GM21737 (cell line): Measurements from ENCODE around the gene CDC42BPA.
A peak's percentile ranks its signal among the peaks of the same experiment; 100 is the strongest.

Experiments used
- ATAC-seq: cut with Tn5 transposase; IDR thresholded peaks from one replicate; pipeline ENCODE4 v1.9.1; 2021; ENCODE audit warnings: mild to moderate bottlenecking, moderate library complexity; ENCODE audit not compliant: unreplicated experiment

CDC42BPA gene

DNA sequence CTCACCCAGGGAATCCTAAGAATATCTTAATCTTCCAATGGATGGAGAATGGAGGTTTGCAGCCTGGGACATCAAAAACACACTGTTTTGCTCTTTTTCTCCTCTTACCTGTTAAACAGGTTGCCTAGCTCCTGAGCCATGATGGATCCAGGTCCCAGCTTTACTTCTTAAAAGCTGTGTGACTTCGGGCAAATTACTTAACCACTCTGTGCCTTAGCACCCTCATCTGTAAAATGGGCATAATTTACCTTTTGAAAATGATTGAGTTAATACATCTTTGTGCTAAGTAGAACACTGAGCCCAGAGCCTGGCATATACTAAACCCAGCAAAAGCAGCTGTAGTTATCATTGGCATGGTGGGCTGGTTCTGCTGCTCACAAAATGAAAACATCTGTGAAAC, 368.0 kb downstream of the CDC42BPA start:
- ATAC-seq, result no peak

DNA sequence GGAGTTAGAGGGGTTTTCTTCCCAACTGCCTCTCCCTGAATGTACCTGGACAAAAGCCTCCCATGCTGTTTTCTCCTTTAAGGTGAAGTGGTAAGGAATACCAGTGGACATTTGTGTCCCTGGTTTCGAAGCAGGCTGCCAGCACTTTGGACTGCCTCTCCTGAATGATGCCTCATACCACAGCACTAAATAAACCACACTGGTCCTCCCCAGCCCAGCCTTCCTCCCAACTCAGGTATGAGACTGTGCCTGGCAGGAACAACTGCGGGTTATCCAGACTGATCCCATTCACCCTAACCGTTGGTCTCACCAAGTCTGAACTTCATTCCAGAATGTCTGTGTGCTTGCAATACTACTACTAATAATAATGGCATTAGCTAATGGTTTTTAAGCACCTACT, 368.9 kb downstream of the CDC42BPA start:
- no peak for ATAC-seq

DNA sequence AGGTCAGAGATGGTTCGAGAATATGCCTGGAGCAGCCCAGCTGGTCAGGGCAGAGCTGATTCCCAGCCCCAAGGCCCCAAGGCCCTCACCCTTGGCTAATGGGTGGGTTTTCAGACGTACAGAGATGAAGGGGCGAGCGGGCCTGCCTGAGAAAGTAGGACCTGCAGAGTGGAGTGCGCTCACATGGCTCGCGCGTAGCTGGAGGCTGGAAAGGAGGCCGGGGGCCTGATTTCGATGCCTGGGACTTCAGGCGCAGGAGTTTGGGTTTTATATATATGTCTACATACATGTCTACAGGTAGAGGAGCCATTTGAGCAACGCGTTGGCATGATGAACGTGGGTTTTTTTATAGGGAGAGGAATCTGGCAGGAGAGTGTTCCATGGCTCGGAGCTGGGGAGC, 369.3 kb downstream of the CDC42BPA start:
- ATAC-seq, result no peak

DNA sequence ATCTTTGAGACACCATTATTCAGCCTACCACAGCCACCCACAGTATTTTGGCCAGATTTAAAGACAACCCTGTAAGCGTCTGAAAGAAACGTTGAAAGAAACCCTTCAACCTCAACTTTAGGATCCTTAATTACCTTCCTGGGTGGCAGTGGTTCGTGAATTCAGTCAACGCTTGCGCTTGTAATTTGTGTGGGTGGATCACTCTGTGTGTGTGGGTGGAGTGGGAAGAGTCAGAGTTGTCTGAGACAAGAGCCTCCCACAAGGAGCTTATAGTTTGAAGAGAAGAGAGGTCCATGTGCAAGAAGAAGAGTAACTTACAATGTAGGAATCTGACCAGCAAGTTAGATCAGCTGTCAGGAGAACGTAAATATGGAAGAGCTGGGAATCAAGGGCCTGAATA, 369.8 kb downstream of the CDC42BPA start:
- no peak for ATAC-seq

DNA sequence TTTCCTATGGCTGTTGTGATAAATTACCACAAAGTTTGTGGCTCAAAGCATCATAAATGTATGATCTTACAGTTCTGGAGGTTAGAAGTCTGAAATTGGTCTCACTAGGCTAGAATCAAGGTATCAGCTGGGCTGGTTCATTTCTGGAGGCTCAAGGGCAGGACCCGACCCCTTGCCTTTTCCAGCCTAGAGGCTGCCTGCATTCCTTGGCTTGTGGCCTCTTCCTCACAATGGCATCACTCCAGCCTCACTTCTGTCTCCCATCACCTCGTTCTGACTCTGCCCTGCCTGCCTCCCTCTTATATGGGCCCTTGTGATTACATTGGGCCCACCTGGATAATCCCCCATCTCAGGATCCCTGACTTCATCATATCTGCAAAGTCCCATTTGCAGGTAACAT, 370.2 kb downstream of the CDC42BPA start:
- no peak for ATAC-seq

DNA sequence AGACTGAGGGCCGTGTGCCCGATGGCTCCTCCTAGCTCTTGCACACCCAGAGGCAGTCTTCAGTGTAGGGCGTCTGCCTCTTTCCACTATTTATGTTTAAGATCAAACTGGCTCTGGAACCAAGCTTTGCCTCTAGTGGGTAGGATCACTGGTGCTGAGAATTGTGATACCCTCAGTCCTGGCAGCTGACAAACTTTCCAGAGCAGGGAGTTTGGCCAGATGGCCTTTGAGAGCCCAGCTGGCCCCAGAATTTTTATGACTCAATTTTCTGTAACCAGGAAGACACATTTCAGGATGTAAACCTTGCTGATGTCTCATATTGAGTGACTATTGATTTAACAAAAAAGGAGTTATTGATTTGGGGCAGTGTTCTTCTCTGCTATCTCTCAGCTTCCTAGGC, 371.5 kb downstream of the CDC42BPA start:
- no peak for ATAC-seq

DNA sequence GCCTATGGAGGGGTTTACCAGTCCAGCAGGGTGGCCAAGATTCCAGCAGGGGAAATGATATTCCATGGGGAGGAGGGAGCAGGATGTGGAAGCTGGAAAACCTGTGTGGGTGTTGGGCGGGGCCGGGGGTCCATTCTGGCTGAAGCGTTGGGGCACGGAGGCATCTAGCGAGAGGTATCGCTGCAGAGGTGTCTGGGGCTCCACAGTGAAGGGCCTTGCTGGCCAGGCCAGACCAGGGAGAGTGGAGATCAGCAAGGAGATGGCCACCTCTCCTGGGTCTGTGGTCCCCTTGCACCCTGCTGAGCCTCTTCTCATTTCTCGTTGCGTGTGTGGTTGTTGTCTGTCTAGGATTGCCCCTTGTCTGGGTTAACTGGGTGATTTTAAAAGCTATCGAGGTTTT, 372.0 kb downstream of the CDC42BPA start:
- no peak for ATAC-seq

DNA sequence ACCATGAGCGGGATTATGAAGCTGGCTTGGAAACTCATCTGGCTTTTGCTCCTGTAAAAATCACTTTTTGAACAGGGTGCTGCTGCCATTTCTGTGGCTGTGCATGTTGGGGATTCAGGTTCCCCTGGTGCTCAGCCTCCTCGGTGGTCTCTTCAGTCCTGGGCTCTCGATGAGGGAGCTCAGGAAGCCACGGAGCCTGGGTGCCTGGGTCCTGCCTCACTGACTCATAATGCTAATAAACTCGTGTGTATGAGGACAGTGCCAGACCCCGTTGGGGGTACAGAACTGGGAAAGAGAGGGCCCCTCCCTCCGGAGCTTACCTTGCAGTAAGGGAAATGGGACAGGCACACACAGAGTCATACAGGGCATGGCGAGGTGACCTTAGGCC, 372.4 kb downstream of the CDC42BPA start:
- ATAC-seq, result no peak

DNA sequence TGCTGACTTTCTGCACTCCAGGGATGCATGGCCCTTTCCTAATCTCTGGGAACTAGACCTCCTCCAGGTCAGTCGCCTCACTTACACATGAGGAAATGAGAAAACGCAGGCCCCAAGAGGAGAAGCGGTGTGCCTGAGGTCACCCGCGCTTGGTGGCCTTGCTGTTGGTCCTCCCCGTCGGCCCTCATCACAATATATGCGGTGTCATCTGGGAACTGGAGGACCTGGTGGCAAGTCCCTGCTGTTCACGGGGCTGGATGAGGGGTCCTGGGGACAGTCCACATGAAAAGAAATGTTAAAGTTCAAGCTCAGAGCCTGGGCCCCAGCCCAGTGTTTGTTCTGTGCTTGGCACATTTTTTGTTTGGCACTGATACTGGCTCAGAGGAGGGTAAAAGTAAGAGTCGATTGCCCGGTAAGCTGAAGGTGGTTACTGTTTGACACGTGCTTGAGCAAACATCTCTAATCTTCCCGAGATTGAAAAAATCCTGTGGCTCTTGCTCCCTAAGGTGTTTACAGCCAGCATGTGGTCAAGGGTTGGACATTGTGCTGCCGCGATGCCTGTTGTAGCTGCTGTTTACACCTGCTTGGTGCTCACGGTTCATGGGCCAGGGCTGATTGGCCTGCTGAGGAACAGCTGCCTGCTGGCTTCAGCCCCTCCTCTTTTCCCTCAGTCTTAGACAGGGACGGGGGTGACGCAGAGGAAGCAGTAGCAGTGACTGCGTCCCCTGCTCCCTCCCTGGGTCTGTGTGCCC, 373.0 kb downstream of the CDC42BPA start:
- ATAC-seq, result no peak

DNA sequence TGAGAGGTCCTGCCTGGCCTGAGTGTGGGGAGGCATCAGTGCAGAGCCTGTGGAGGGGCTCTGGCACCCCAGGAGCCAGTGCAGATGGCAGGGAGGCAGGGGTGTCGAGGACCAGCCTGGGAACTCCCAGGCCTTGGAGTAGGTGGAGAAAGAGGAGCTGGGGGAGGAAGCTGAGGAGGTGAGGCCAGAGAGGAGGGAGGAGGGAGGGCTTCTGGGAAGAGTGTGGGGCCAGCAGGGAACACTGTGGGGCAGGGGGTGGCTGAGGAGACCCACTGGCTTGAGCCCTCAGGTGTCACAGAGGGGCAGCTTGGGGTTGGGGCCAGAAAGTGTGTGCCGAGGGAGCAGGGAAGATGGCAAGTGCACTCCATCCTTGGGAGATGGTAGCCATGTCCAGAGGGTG, 374.4 kb downstream of the CDC42BPA start:
- ATAC-seq, result no peak

DNA sequence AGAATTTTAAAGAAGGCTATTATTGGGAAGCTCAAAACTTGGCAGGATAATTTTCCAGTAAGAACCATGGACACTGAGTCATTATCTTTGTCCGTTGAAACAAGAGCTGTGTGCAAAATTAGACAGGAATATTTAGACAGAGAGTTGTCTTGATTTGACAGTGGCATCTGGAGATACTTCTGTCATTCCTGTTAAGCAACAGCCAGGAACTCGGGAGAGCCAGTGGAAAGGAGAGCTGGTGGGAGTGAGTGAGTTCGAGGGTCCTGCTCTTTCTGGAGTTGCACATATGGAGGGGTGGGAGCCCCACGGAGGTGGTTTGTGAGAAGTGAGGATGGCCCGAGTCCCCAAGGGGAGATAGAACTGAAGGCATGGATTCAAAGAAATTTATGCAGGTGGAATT, 375.1 kb downstream of the CDC42BPA start:
- no peak for ATAC-seq

DNA sequence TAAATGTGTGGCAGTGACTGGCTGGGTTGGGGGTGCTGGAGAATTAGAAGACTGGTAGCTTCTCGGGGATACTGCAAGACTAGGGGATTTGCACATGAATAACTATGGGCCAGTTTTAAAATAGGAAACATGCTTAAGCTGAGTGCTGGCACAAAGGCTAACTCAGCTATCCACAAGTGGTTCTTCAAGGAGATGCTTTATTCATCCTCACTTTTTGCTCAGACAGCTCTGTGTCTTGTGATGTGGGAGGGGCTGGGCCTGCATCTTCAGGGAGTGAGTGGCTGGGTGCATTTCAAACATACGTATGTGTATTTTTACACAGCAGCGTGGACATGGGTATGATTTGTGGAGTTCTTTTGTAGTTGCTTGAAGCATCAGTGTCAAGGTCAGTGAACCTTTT, 375.9 kb downstream of the CDC42BPA start:
- no peak for ATAC-seq

DNA sequence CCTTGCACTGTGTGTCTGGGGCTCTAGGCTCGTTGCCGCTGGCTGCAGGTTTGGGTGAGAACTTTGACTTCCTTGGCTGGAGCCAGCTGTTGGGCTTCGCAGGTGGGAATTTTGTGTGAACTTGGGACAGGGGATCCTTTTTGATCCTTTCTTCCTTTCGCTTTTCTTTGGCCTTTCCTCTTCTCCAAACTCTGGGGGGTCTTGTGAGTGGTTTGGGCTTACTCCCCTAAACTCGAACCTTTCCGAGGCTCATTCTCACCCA, 377.6 kb downstream of the CDC42BPA start:
- no peak for ATAC-seq

DNA sequence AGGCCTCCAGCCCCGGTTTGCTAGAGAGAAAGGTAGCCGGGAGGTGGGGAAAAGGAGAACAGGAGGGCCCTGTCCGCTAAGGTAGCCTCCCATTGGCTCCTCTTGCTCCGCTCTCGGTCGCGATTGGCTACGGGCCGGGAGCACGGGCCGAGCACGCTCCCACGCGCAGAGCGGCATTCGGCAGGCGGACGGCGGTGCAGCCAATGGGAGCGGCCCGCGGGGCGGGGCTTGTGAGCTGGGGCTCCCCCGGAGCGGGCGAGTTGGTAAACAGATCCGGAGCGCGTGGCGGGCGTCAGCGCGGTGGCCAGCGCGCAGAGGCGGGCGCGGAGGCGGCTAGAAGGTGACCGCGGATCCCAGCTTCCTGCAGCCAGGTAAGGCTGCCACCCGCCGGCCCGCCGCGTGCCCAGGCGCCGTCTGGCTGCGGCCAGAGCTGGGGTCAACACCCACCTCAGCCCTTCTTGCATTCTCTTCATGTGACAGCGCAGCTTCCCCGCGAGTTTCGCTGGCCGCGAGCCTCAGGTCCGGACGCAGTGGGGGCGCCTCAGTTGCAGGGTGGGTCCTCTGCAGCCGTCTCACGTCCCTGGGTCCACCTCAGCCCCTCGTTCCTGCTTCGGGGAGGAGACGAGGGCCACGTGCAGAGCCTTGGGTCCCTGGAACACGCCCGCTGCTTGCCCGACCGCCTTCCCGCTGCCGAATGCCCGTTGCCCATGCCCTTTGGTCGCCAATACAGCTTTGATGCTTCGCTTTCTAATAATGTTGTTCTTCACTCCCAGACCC, 378.1 kb downstream of the CDC42BPA start, which contains the start of gene COQ8A:
TSS of gene COQ8A (plus strand) at position 266 of the 777 bp plus-strand sequence. CDS start 21,092 bp downstream, outside the sequence.
- ATAC-seq, result peak; percentile 96
